SU-DHL-6 (cell line): ENCODE results near the gene HYAL1.

ENCODE experiments used
- H2AFZ ChIP-seq: fragments of 200-600 bp; sonication (generic); 2 replicates; pipeline ENCODE4 v1.6.1; 2014; ENCODE audit warnings: low read depth, mild to moderate bottlenecking, moderate library complexity, mixed read lengths, antibody characterized with exemption, low read length; ENCODE audit not compliant: severe bottlenecking
- H3F3A ChIP-seq: fragments of 200-600 bp; shearing (Covaris generic); 2 replicates; pipeline ENCODE4 v1.6.0; 2016; ENCODE audit warnings: antibody characterized with exemption, mild to moderate bottlenecking; ENCODE audit not compliant: insufficient read depth
- H3K27ac ChIP-seq: fragments of 200-600 bp; sonication (generic); 2 replicates; pipeline ENCODE4 v1.5.1; 2016; ENCODE audit warnings: low read depth, mild to moderate bottlenecking, low read length, moderate library complexity, mixed read lengths
- H3K27me3 ChIP-seq: fragments of 200-600 bp; sonication (generic), shearing (Covaris generic); 2 replicates; pipeline ENCODE4 v1.6.0; 2014; ENCODE audit warnings: mild to moderate bottlenecking, low read length
- H3K36me3 ChIP-seq: fragments of 200-600 bp; sonication (generic); 2 replicates; pipeline ENCODE4 v1.6.1; 2014; ENCODE audit warnings: mild to moderate bottlenecking, low read length, mixed read lengths
- H3K4me2 ChIP-seq: fragments of 300-600, 200-600 bp; shearing (Covaris generic), sonication (generic); 2 replicates; pipeline ENCODE4 v1.6.0; 2014; ENCODE audit warnings: low read length, low read depth, mild to moderate bottlenecking; ENCODE audit not compliant: poor library complexity, severe bottlenecking
- H3K4me3 ChIP-seq: fragments of 200-600 bp; sonication (generic); 2 replicates; pipeline ENCODE4 v1.5.1; 2014; ENCODE audit warnings: antibody characterized with exemption, low read length, mild to moderate bottlenecking, mixed read lengths; ENCODE audit not compliant: insufficient read depth, poor library complexity, severe bottlenecking
- H3K79me2 ChIP-seq: fragments of 200-600 bp; sonication (generic); 2 replicates; pipeline ENCODE4 v1.6.1; 2014; ENCODE audit warnings: mild to moderate bottlenecking, low read length, moderate library complexity; ENCODE audit not compliant: insufficient read depth
- H3K9ac ChIP-seq: fragments of 200-600 bp; sonication (generic); 2 replicates; pipeline ENCODE4 v1.7.0; 2014; ENCODE audit warnings: mild to moderate bottlenecking, low read length
- H3K9me2 ChIP-seq: fragments of 200-600 bp; sonication (generic); replicated peaks from 2 replicates; pipeline ENCODE4 v1.6.1; 2014; ENCODE audit warnings: low read length; ENCODE audit not compliant: insufficient read depth
- H3K9me3 ChIP-seq: fragments of 200-600 bp; sonication (generic); 2 replicates; pipeline ENCODE4 v1.6.1; 2014; ENCODE audit warnings: low read length, mixed read lengths; ENCODE audit not compliant: insufficient read depth
- H4K20me1 ChIP-seq: fragments of 200-600 bp; sonication (generic); 2 replicates; pipeline ENCODE4 v1.6.1; 2014; ENCODE audit warnings: low read depth, mild to moderate bottlenecking, antibody characterized with exemption, low read length, moderate library complexity, mixed read lengths
- EZH2phosphoT487 ChIP-seq: fragments of 200-600 bp; sonication (generic), shearing (Covaris generic); conservative IDR thresholded peaks from 2 replicates; pipeline ENCODE4 v1.6.1; 2018; ENCODE audit warnings: mild to moderate bottlenecking, antibody characterized with exemption, low read length, moderate library complexity, mixed read lengths
- TF ChIP-seq, protein P1 (sequence below): fragments of 200-600 bp; sonication (generic); IDR thresholded peaks from one replicate; pipeline ENCODE4 v1.5.1; 2017; ENCODE audit warnings: antibody characterized with exemption, mild to moderate bottlenecking, low read length, moderate library complexity; ENCODE audit not compliant: insufficient read depth, poor library complexity, severe bottlenecking

The HYAL1 gene

DNA sequence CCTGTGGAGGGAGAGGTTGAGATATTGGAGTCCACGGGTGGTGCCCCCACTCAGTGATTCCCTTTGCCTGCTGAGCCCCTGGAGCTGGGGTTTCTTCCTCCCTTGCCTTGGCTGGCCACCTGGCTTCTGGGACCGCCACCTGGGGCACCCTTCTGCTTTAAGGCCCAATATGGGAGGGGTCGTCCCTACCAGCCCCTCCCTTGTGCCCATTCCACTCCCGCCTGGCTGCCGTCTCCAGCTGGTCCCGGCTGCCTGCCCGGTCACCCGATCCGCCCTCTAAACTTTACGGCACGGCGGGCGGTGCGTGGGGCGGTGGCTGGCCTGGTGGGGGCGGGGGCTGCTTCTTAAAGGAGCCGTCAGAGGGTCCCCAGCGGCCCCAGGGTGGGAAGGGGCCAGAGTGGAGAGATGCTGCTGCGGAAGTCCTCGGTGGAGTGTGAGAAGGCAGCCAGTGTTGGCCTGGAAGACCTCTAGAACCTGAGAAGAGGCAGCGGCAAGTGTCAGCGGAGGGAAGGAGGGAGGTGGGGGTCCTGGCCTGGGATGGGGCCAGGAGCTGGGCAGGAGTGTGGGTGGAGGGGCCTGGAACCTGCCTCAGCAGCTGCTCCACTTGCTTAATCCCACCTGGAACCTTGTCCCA, 36.0 kb downstream of the HYAL1 start:
- no peaks in the 10 kb centered on the region for H3K27me3 ChIP-seq
- no peaks in the 10 kb centered on the region for H3F3A ChIP-seq
- H3K27ac ChIP-seq, result no peak overlapping the region
- no peaks in the 10 kb centered on the region for H3K9me2 ChIP-seq
- no peaks in the 10 kb centered on the region for H3K36me3 ChIP-seq
- H2AFZ ChIP-seq, result no peak overlapping the region
- no peak for TF ChIP-seq EZH2phosphoT487
- TF ChIP-seq, protein P1, sequence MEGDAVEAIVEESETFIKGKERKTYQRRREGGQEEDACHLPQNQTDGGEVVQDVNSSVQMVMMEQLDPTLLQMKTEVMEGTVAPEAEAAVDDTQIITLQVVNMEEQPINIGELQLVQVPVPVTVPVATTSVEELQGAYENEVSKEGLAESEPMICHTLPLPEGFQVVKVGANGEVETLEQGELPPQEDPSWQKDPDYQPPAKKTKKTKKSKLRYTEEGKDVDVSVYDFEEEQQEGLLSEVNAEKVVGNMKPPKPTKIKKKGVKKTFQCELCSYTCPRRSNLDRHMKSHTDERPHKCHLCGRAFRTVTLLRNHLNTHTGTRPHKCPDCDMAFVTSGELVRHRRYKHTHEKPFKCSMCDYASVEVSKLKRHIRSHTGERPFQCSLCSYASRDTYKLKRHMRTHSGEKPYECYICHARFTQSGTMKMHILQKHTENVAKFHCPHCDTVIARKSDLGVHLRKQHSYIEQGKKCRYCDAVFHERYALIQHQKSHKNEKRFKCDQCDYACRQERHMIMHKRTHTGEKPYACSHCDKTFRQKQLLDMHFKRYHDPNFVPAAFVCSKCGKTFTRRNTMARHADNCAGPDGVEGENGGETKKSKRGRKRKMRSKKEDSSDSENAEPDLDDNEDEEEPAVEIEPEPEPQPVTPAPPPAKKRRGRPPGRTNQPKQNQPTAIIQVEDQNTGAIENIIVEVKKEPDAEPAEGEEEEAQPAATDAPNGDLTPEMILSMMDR, result no peak
- no peak overlapping the region for H3K4me2 ChIP-seq
- no peaks in the 10 kb centered on the region for H3K9me3 ChIP-seq
- no peaks in the 10 kb centered on the region for H3K79me2 ChIP-seq
- no peak overlapping the region for H3K9ac ChIP-seq
- H3K4me3 ChIP-seq, result no peak overlapping the region
- H4K20me1 ChIP-seq, result no peaks in the 10 kb centered on the region

DNA sequence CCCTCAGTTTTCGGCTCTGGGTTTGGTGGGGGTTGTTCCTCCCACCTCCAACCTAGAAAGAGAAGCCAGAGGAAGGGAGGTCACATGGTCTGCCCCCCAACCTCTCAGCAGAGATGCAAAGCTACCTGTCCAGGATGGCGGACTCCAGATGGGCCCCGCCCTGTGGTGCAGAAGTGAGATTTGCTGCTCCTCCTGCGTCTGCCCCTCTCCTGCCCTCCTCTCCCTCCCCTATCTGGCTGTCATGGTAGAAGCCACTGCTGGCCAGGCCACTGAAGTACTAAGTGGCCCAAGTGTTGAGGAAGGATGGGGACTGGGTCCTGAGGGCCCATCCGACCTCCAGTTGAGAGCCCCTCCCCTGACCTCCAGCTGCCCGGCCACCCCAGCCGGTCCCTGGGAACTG, 36.5 kb downstream of the HYAL1 start:
- Histone ChIP-seq H3K9me2 (no peaks in the 10 kb centered on the region), H3K4me3 (no peak overlapping the region), H3K9ac (no peak overlapping the region), H4K20me1 (no peaks in the 10 kb centered on the region), H3K79me2 (no peaks in the 10 kb centered on the region), H3K4me2 (no peak overlapping the region), H3K36me3 (no peaks in the 10 kb centered on the region), H3K9me3 (no peaks in the 10 kb centered on the region), H2AFZ (no peak overlapping the region), H3F3A (no peaks in the 10 kb centered on the region), H3K27ac (no peak overlapping the region), H3K27me3 (no peaks in the 10 kb centered on the region)
- no peak for TF ChIP-seq EZH2phosphoT487
- TF ChIP-seq, protein P1, result no peak

DNA sequence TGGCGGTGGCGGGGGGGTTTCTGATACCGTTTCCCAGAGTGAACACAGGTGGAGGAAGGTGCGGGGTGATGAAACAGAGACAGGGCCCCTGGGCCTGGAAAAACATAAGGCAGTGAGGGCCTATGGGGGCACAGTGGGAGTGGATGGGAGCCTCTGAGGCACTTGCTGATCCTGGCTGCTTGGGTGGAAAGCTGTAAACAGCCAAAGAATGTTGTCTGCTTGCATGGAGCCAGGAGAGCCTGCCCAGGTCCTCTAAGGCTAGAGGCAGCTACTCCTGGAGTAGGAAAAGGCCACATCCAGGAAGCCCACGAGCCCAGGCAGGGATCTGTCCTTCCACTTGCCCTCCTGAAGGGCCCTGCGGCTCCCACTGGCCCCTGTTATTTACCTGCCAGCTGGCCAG, 37.4 kb downstream of the HYAL1 start:
- Histone ChIP-seq H3K36me3 (no peaks in the 10 kb centered on the region), H3K27me3 (no peaks in the 10 kb centered on the region), H4K20me1 (no peaks in the 10 kb centered on the region), H3F3A (no peaks in the 10 kb centered on the region), H3K27ac (no peak overlapping the region), H3K9me3 (no peaks in the 10 kb centered on the region), H3K9ac (no peak overlapping the region), H3K4me2 (no peak overlapping the region), H3K79me2 (no peaks in the 10 kb centered on the region), H3K4me3 (no peak overlapping the region), H3K9me2 (no peaks in the 10 kb centered on the region), H2AFZ (no peak overlapping the region)
- TF ChIP-seq, protein P1, result no peak
- TF ChIP-seq EZH2phosphoT487, result no peak

DNA sequence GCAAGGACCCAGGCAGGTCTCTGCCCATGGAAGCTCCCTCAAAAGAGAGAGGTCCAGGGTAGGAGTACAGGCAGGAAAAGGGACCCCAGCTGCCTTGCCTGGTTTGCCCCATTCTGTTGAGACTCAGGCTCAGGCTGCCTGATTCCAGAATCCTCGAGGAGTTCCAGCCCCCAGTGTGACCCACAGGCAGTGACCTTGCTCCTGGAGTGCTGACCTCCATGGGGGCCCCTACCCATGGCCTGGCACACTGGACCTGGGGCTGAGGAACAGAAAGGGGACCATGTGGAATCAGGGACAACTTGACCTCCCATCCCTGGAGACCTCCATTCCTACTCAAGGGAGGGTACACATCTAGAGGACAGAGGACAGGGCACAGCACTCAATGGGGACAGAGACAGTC, 37.8 kb downstream of the HYAL1 start:
- H3K9me2 ChIP-seq, result no peaks in the 10 kb centered on the region
- no peak overlapping the region for H3K4me3 ChIP-seq
- H2AFZ ChIP-seq, result no peak overlapping the region
- H4K20me1 ChIP-seq, result no peaks in the 10 kb centered on the region
- H3K9ac ChIP-seq, result no peak overlapping the region
- H3K4me2 ChIP-seq, result no peak overlapping the region
- no peak overlapping the region for H3K27ac ChIP-seq
- H3F3A ChIP-seq, result no peaks in the 10 kb centered on the region
- no peaks in the 10 kb centered on the region for H3K27me3 ChIP-seq
- H3K9me3 ChIP-seq, result no peaks in the 10 kb centered on the region
- H3K36me3 ChIP-seq, result no peaks in the 10 kb centered on the region
- TF ChIP-seq, protein P1, result no peak
- no peak for TF ChIP-seq EZH2phosphoT487
- H3K79me2 ChIP-seq, result no peaks in the 10 kb centered on the region
